ENCODE data around the gene UBE2V1. TPM values are rescaled to one million over a fixed set of nuclear protein-coding genes. Genes with fewer than 3 reads are reported as not detected.

The UBE2V1 gene
- total and polyA plus RNA-seq, 2 of the 13 experiments (the other 11 are each of a cell fraction or from before 2014, with no cell fraction given) = 81.3 to 132 TPM

GRCh38 chr20:50138479-50139393 is 25.8 kb upstream of the UBE2V1 start (continued):
- TF ChIP-seq HNRNPL (IDR thresholded peaks at IDR 0.05; ENCODE audit: low read depth, low read length) (peak; percentile 99), E2F5 (CRISPR knock-in tag; conservative IDR thresholded peaks at IDR 0.05) (no peak), ETV6 (CRISPR knock-in tag; conservative IDR thresholded peaks at IDR 0.05) (0 out of 2 replicates have a peak, but pooled peaks have one; percentile 45), ZNF382 (CRISPR knock-in tag; IDR thresholded peaks at IDR 0.05; ENCODE audit: borderline replicate concordance) (no peak), SOX13 (IDR thresholded peaks at IDR 0.05) (no peak), SOX13 (CRISPR knock-in tag; conservative IDR thresholded peaks at IDR 0.05 in 1 of 2, IDR thresholded peaks at IDR 0.05 in 1 of 2) (0 out of 4 replicates have a peak, but pooled peaks of 1 of the 2 experiments have one; percentile 20), ZNF572 (CRISPR knock-in tag; IDR thresholded peaks at IDR 0.05) (0 out of 2 replicates have a peak, but pooled peaks have one; percentile 52), U2AF2 (IDR thresholded peaks at IDR 0.05; ENCODE audit: low read depth, low read length) (0 out of 2 replicates have a peak, but pooled peaks have one; percentile 51), ZFY (CRISPR knock-in tag; IDR thresholded peaks at IDR 0.05) (0 out of 2 replicates have a peak, but pooled peaks have one; percentile 6), BCL6 (CRISPR knock-in tag; IDR thresholded peaks at IDR 0.05) (0 out of 2 replicates have a peak, but pooled peaks have one; percentile 18), HMGXB4 (CRISPR knock-in tag; IDR thresholded peaks at IDR 0.05; ENCODE audit: borderline replicate concordance in 1 of 2, low read depth in 1 of 2) (peak in 1 of 2 experiments; percentile 23; a peak in 1 of 4 replicates), RAD51 (IDR thresholded peaks at IDR 0.05; ENCODE audit: borderline replicate concordance) (no peak), ZNF263 (CRISPR knock-in tag; IDR thresholded peaks at IDR 0.05) (no peak; the same call in 1 of the 2 replicates), KIAA2018 (CRISPR knock-in tag; IDR thresholded peaks at IDR 0.05; ENCODE audit: borderline replicate concordance) (no peak), HIVEP1 (CRISPR knock-in tag; IDR thresholded peaks at IDR 0.05) (0 out of 2 replicates have a peak, but pooled peaks have one; percentile 64), AGO1 (IDR thresholded peaks at IDR 0.05; ENCODE audit: low read depth, low read length, poor library complexity, severe bottlenecking) (peak; percentile 71), HOXA3 (CRISPR knock-in tag; IDR thresholded peaks at IDR 0.05) (peak; percentile 43; the same call in 1 of the 2 replicates)
